ENCODE measurements around the gene DPP6.

Gene DPP6

GRCh38 chr7:154204046-154204445 lies 151.8 kb downstream of the DPP6 start:
- in situ Hi-C loops (cut with MboI; ENCODE audit: low pct_unique_long_range_greater_than_20kb, low sequenced_read_pairs, unreplicated experiment): no loop called here
- DNase-seq (ENCODE audit: low spot score): no peak

DNA sequence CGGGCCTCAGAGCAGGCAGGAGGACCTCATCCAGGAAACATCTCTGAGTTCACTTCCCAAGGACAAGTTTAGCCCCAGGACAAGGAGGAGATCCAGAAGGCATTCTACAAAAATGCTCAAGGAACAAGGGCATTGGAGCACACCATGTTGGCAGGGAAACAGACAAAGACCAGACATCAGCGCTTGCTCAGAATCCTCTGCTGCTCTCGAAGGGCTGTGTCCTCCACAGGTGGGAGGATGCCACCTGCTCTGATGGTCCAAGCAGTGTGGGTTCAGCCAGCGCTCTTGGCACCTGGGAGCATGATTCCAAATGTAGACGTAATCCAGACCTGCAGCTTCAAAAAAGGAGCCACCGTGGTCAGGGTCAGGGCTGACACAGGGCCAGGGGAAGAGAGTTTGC lies 160.7 kb downstream of the DPP6 start:
- in situ Hi-C loops (cut with MboI; ENCODE audit: low pct_unique_long_range_greater_than_20kb, low sequenced_read_pairs, unreplicated experiment): no loop called here
- TF ChIP-seq CTCF (IDR thresholded peaks at IDR 0.05; ENCODE audit: extremely low read depth, insufficient read depth, missing control alignments): no peak
- no peak for DNase-seq (ENCODE audit: low spot score)

More at GRCh38 chr7:154204046-154204445, 151.8 kb downstream of the DPP6 start:
- no peak for TF ChIP-seq CTCF (IDR thresholded peaks at IDR 0.05; ENCODE audit: extremely low read depth, insufficient read depth, missing control alignments)

DNA sequence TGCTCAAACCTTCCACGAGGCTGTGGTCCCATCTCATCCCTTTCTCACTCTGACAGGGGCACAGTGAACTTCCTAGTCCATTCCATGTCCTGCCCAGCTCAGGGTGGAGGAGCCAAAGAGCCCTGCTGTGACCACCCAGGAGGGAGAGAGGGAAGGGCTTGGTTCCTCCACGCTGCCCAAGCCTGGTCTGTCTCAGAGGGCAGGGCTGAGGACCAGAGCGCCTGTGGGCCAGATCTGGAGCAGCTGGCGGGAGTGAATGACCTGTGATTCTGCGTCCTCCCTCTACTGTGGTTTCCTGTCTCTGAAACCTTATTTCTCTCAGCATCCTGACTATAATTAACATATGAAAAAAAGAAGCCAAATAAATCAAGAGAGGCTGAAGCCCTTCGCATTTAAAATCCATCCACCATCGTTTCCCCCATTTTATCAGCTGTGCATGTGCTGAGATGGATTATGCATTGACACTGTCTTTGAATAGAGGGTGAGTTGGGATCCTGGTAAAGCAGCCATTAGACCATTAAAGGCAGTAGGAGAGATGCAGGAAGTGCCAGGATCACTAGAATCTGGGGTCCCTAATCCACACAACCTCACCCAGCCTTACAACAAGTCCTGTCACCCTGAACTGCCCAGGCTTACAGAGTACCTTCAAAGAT lies 165.6 kb downstream of the DPP6 start:
- TF ChIP-seq CTCF (IDR thresholded peaks at IDR 0.05; ENCODE audit: extremely low read depth, insufficient read depth, missing control alignments): no peak
- in situ Hi-C loops (cut with MboI; ENCODE audit: low pct_unique_long_range_greater_than_20kb, low sequenced_read_pairs, unreplicated experiment): no loop called here
- no peak for DNase-seq (ENCODE audit: low spot score)

GRCh38 chr7:154231732-154232131 lies 179.5 kb downstream of the DPP6 start:
- TF ChIP-seq CTCF (IDR thresholded peaks at IDR 0.05; ENCODE audit: extremely low read depth, insufficient read depth, missing control alignments): no peak
- DNase-seq (ENCODE audit: low spot score): no peak
- in situ Hi-C loops (cut with MboI; ENCODE audit: low pct_unique_long_range_greater_than_20kb, low sequenced_read_pairs, unreplicated experiment): no loop called here

DNA sequence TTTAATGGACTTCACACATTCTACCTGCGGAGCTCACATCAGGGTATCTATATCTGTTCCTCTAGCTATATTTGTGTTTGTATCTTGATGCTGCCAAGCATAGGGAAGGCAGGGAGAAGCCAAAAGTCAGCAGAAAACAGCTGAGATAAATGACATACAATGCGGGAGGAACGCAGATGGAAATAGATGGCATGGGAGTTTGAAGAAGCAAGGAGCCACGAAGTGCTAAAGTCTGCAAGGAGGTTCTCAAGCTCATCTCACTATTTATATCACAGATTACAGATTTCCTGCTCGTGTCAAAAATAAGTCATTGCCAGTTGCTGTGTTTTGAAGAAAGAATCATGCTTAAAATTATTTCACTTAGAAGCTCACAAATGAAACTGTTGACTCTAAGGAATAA lies 180.5 kb downstream of the DPP6 start:
- DNase-seq (ENCODE audit: low spot score): no peak
- in situ Hi-C loops (cut with MboI; ENCODE audit: low pct_unique_long_range_greater_than_20kb, low sequenced_read_pairs, unreplicated experiment): no loop called here
- TF ChIP-seq CTCF (IDR thresholded peaks at IDR 0.05; ENCODE audit: extremely low read depth, insufficient read depth, missing control alignments): no peak

GRCh38 chr7:154241988-154242387 lies 189.8 kb downstream of the DPP6 start:
- in situ Hi-C loops (cut with MboI; ENCODE audit: low pct_unique_long_range_greater_than_20kb, low sequenced_read_pairs, unreplicated experiment): no loop called here
- TF ChIP-seq CTCF (IDR thresholded peaks at IDR 0.05; ENCODE audit: extremely low read depth, insufficient read depth, missing control alignments): no peak
- DNase-seq (ENCODE audit: low spot score): no peak

All from GM13977 (cell line).